Mesothelial cell of epicardium (in vitro differentiated cells): Measurements from ENCODE around the gene LPCAT4. TPM values are rescaled to one million over a fixed set of nuclear protein-coding genes. Genes with fewer than 3 reads are reported as not detected.

ENCODE experiments used
- DNase-seq, 2 experiments: peaks; one replicate each; pipeline ENCODE4 v3.0.0; 2021; ENCODE audit warnings: low spot score in 2 of 2; ENCODE audit not compliant: unreplicated experiment in 2 of 2
- H3K27ac Mint-ChIP-seq: 2 replicates; pipeline ENCODE4 v1.8.0; 2021; ENCODE audit warnings: mixed read lengths
- H3K27me3 Mint-ChIP-seq: 2 replicates; pipeline ENCODE4 v1.8.0; 2021; ENCODE audit warnings: low read depth, mixed read lengths
- H3K36me3 Mint-ChIP-seq: 2 replicates; pipeline ENCODE4 v1.8.0; 2021; ENCODE audit warnings: mixed read lengths
- H3K4me1 Mint-ChIP-seq: 2 replicates; pipeline ENCODE4 v1.8.0; 2021; ENCODE audit warnings: mixed read lengths
- H3K4me3 Mint-ChIP-seq: 2 replicates; pipeline ENCODE4 v1.8.0; 2021; ENCODE audit warnings: mild to moderate bottlenecking, moderate library complexity, mixed read lengths
- H3K9me3 Mint-ChIP-seq: 2 replicates; pipeline ENCODE4 v1.8.0; 2021; ENCODE audit warnings: mixed read lengths
- total RNA-seq: library from RNA; stranded (reverse); gene quantifications from 3 replicates; pipeline ENCODE4 v1.2.1, GENCODE V29; 2021
- TF ChIP-seq, protein P1 (sequence below): fragments of 200-600 bp; sonication (generic); IDR thresholded peaks from one replicate; pipeline ENCODE4 v1.5.0; 2021; ENCODE audit warnings: antibody characterized with exemption; ENCODE audit not compliant: unreplicated experiment

LPCAT4 gene
- total RNA-seq, 1 donor from 2014 or later = 91.3 TPM

DNA sequence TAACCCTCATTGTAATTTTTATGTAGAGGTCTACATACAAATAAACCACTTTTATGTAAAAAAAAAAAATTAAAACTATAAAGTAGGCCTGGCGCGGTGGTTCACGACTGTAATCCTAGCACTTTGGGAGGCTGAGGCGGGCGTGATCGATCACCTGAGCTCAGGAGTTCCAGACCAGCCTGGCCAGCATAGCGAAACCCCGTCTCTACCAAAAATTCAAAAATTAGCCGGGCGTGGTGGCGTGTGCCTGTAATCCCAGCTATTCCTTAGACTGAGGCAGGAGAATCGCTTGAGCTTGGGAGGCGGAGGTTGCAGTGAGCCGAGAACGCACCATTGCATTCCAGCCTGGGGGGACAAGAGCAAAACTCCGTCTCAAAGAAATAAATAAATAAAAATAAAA lies 28.6 kb downstream of the LPCAT4 start:
- H3K4me3 Mint-ChIP-seq = peak overlapping the region; percentile 95
- H3K27ac Mint-ChIP-seq = peak overlapping the region; percentile 71
- no peaks in the 10 kb centered on the region for H3K9me3 Mint-ChIP-seq
- H3K4me1 Mint-ChIP-seq = peaks cover 39% of the 10 kb centered on the region
- no peak for DNase-seq
- no peaks in the 10 kb centered on the region for H3K27me3 Mint-ChIP-seq
- TF ChIP-seq, protein P1, sequence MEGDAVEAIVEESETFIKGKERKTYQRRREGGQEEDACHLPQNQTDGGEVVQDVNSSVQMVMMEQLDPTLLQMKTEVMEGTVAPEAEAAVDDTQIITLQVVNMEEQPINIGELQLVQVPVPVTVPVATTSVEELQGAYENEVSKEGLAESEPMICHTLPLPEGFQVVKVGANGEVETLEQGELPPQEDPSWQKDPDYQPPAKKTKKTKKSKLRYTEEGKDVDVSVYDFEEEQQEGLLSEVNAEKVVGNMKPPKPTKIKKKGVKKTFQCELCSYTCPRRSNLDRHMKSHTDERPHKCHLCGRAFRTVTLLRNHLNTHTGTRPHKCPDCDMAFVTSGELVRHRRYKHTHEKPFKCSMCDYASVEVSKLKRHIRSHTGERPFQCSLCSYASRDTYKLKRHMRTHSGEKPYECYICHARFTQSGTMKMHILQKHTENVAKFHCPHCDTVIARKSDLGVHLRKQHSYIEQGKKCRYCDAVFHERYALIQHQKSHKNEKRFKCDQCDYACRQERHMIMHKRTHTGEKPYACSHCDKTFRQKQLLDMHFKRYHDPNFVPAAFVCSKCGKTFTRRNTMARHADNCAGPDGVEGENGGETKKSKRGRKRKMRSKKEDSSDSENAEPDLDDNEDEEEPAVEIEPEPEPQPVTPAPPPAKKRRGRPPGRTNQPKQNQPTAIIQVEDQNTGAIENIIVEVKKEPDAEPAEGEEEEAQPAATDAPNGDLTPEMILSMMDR = no peak
- H3K36me3 Mint-ChIP-seq = peaks cover 10% of the 10 kb centered on the region

DNA sequence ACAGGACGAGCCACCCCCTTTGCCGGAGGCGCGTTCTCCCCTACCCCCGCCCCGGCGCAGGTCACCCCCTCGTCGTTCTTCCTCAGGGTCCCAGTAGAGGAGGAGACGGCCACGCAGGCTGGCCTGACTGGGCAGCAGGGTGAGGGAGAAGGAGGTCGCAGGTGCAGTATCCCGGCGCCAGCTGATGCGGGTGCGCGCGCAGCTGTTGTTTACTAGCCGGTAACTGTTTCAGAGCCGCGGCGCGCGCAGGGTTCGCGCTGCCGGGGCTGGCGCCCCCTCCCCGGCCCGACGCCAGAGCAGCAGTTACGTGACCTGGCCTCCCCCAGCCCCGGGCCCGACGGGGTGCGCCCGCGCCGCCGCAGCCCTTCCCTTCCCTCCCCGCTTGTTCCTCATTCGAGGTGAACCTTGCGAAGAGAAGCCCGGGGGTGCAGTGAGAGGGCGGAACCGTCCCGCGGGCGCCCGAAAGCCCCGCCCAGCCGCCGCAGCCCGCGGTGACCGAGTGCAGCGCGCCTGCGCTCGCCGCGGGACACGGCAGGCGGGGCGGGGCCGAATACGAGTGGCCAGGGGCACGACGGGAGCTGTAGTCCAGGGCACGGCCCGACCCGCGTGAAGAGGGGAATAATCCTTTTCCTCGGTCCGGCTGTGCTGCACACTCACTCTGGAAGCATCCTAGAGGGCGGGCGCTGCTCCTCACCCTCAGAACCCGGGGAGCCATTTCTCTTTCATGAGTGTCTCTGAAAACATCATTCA lies 29.3 kb downstream of the LPCAT4 start, which contains the start of gene SLC12A6:
SLC12A6 (minus strand) TSS at position 225 of the 750 bp plus-strand sequence. CDS start 1,101 bp downstream, outside the sequence.
- Mint-ChIP-seq H3K4me3 (peak within 1 kb of the TSS; percentile 95), H3K27me3 (no peaks in the 10 kb centered on the region), H3K4me1 (peaks cover 39% of the 10 kb centered on the region), H3K9me3 (no peaks in the 10 kb centered on the region), H3K27ac (peak within 1 kb of the TSS; percentile 86), H3K36me3 (peaks cover 10% of the 10 kb centered on the region)
- TF ChIP-seq, protein P1 = no peak
- DNase-seq = peak; percentile 84 to 90

DNA sequence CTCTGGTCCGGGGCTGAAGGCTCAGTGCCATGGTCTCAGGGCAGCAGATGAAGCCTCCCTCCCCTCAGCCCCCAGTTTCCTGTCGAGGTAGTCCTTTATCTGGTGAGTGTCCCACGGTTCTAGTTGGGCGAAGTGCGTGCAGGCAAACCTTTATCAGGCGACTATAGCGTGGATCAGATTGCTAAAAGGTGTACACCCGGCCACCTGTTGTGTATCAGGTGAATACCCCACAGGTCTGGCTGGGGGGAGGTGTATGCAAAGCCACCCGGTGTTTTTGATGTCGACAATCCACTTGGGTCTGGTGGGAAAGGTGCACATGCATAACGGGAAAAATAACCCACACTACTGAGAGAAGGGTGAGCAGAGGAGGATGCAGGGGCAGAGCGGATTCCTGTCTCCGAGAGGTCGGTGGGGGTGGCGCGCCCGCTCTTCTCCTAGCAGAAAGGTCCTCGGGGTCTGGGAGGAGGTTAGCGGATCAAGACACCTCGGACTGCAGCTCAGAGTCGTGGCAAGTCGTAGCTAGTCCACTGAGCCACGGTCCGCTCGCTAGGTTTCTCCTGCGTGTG lies 29.9 kb downstream of the LPCAT4 start:
- H3K9me3 Mint-ChIP-seq = no peaks in the 10 kb centered on the region
- peaks cover 39% of the 10 kb centered on the region for H3K4me1 Mint-ChIP-seq
- peak in 1 of 2 experiments; percentile 43 for DNase-seq
- no peaks in the 10 kb centered on the region for H3K27me3 Mint-ChIP-seq
- H3K4me3 Mint-ChIP-seq = peak overlapping the region; percentile 95
- TF ChIP-seq, protein P1 = no peak
- H3K27ac Mint-ChIP-seq = peak overlapping the region; percentile 75
- peaks cover 10% of the 10 kb centered on the region for H3K36me3 Mint-ChIP-seq

DNA sequence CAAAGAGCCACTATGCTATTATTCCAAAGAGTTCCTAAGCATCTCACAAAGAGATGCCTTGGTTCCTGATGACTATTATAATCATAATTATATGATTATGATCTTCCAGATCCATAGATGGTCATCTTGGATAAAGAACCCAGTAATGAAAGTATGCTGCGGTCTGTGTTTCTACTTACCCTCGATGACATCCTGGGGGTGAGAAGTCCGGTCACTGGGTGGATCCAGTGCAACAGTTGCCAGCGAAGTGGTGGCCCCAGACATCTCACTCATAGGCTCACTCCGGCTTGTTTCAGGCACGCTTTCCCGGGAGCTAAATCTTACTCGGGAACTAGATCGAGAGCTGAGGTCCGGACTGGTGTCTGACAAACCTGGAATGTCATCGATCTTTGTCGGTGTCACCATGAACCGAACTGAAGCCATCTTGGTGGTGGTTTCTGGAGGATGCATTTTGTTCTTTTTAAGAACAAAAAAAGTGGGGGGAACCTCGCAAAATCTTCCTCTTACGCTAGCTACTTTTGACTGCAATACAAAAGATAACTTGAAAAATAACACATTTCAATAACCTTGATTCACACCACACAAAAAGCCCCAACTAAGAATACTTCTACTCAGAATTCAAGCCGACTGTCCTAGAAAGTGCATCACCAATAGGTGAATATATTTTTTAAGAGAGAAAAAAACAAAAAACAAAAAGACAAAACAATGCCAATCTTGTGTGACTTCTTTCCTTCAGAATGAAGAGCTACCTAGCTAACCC lies 30.6 kb downstream of the LPCAT4 start:
- Mint-ChIP-seq H3K4me3 (peak overlapping the region; percentile 95), H3K36me3 (peaks cover 9% of the 10 kb centered on the region), H3K27me3 (no peaks in the 10 kb centered on the region), H3K9me3 (no peaks in the 10 kb centered on the region), H3K27ac (peak overlapping the region; percentile 75), H3K4me1 (peaks cover 34% of the 10 kb centered on the region)
- DNase-seq = no peak
- TF ChIP-seq, protein P1 = no peak

DNA sequence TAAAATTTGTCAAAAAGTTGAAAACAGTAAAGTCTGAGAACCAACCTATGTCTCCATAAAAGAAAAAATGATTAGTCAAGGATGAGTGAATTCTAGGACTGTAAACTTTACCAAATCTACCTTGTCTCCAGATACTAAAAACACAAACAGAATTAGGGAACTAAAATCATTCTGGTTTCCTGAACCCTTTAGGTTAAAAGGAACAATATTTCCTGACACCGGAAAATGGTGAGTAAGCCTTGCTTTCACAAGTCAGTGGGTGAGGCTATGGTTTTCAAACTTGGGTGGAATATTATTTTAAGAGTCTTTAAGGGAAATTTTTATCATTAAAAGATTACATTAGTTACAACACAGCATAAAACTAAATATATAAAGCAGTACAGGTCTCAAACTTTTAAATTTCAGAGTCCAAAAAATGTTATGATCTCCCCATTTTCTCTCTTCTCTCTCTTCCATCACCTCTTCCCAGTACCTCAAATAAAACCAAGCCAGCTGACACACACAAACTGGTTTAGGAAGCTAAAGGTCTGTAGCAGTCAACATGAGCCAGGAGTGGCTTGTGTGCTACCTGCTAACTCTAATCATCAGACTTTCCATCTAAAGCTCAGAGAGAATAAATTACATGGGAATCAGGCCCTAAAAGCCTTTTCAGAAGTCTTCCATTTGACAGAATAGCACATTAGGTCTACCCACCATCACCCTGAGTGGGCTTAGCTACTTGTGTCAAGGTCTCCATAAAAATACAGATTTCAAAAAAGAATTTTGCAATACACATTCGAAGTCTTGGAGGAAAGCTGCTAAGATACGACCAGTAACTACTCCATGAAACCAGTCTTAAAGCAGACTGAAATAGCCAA lies 31.6 kb downstream of the LPCAT4 start:
- no peak for DNase-seq
- Mint-ChIP-seq H3K4me1 (peaks cover 30% of the 10 kb centered on the region), H3K27ac (no peak overlapping the region), H3K36me3 (peaks cover 5% of the 10 kb centered on the region), H3K4me3 (no peak overlapping the region), H3K9me3 (no peaks in the 10 kb centered on the region), H3K27me3 (no peaks in the 10 kb centered on the region)
- TF ChIP-seq, protein P1 = no peak
